Breast epithelium (tissue), 3 donors: ENCODE measurements around the gene FEM1A.
"Not testable (repeated sequence)": the region's sequence is repeated elsewhere in the genome, so short reads cannot be mapped to it uniquely, and the experiment has no call there.

Source experiments
- CTCF ChIP-seq, 3 donors: fragments of 450-650 bp; IDR thresholded peaks; one replicate each; pipeline ENCODE4 v1.5.1; 2016 to 2017; ENCODE audit warnings: antibody characterized with exemption in 3 of 3, mild to moderate bottlenecking in 3 of 3, moderate library complexity in 3 of 3
- POLR2AphosphoS5 ChIP-seq, 3 donors: sonication (generic); formaldehyde crosslinking; IDR thresholded peaks; one replicate each; pipeline ENCODE4 v1.6.1; 2017; ENCODE audit warnings: antibody characterized with exemption in 3 of 3

DNA sequence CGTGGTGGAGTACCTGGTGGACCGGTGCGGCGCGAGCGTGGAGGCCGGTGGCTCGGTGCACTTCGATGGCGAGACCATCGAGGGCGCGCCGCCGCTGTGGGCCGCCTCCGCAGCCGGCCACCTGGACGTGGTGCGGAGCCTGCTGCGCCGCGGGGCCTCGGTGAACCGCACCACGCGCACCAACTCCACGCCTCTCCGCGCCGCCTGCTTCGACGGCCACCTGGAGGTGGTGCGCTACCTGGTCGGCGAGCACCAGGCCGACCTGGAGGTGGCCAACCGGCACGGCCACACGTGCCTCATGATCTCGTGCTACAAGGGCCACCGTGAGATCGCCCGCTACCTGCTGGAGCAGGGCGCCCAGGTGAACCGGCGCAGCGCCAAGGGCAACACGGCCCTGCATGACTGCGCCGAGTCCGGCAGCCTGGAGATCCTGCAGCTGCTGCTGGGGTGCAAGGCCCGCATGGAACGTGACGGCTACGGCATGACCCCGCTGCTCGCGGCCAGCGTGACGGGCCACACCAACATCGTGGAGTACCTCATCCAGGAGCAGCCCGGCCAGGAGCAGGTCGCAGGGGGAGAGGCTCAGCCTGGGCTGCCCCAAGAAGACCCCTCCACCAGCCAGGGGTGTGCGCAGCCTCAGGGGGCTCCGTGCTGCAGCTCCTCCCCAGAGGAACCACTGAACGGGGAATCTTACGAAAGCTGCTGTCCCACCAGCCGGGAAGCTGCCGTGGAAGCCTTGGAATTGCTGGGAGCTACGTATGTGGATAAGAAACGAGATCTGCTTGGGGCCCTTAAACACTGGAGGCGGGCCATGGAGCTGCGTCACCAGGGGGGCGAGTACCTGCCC is 708 bp downstream of the FEM1A start:
- TF ChIP-seq CTCF, POLR2AphosphoS5 (IDR thresholded peaks at IDR 0.05): not testable (repeated sequence)
